ENCODE data around the gene FLYWCH2.

GRCh38 chr16:2874912-2875362 is 8.1 kb upstream of the FLYWCH2 start:
- TF ChIP-seq, protein P1, sequence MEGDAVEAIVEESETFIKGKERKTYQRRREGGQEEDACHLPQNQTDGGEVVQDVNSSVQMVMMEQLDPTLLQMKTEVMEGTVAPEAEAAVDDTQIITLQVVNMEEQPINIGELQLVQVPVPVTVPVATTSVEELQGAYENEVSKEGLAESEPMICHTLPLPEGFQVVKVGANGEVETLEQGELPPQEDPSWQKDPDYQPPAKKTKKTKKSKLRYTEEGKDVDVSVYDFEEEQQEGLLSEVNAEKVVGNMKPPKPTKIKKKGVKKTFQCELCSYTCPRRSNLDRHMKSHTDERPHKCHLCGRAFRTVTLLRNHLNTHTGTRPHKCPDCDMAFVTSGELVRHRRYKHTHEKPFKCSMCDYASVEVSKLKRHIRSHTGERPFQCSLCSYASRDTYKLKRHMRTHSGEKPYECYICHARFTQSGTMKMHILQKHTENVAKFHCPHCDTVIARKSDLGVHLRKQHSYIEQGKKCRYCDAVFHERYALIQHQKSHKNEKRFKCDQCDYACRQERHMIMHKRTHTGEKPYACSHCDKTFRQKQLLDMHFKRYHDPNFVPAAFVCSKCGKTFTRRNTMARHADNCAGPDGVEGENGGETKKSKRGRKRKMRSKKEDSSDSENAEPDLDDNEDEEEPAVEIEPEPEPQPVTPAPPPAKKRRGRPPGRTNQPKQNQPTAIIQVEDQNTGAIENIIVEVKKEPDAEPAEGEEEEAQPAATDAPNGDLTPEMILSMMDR (IDR thresholded peaks at IDR 0.05; ENCODE audit: low read length) = peak; percentile 90
- TF ChIP-seq EZH2 (IDR thresholded peaks at IDR 0.05; ENCODE audit: borderline replicate concordance, low read length) = no peak

Data from OCI-LY1 (cell line).